Nephron progenitor cell (in vitro differentiated cells): ENCODE data around the gene LPCAT1.

Experiments used
- DNase-seq: peaks from one replicate; pipeline ENCODE4 v3.0.0; 2021
- H3K27ac Mint-ChIP-seq: 2 replicates; pipeline ENCODE4 v1.8.0; 2021; ENCODE audit warnings: mild to moderate bottlenecking, moderate library complexity, mixed read lengths
- H3K27me3 Mint-ChIP-seq: 2 replicates; pipeline ENCODE4 v1.8.0; 2021; ENCODE audit warnings: mild to moderate bottlenecking, low read depth, mixed read lengths; ENCODE audit not compliant: poor library complexity
- H3K36me3 Mint-ChIP-seq: 2 replicates; pipeline ENCODE4 v1.8.0; 2021; ENCODE audit warnings: low read depth, mixed read lengths
- H3K4me1 Mint-ChIP-seq: 2 replicates; pipeline ENCODE4 v1.8.0; 2021; ENCODE audit warnings: mixed read lengths
- H3K4me3 Mint-ChIP-seq: 2 replicates; pipeline ENCODE4 v1.8.0; 2021; ENCODE audit warnings: mild to moderate bottlenecking, moderate library complexity, mixed read lengths
- H3K9me3 Mint-ChIP-seq: 2 replicates; pipeline ENCODE4 v1.8.0; 2021; ENCODE audit warnings: mild to moderate bottlenecking, moderate library complexity, mixed read lengths
- TF ChIP-seq, protein P1 (sequence below): fragments of 200-600 bp; sonication (generic); IDR thresholded peaks from 2 replicates; pipeline ENCODE4 v1.5.0; 2021; ENCODE audit warnings: antibody characterized with exemption

LPCAT1 gene

DNA sequence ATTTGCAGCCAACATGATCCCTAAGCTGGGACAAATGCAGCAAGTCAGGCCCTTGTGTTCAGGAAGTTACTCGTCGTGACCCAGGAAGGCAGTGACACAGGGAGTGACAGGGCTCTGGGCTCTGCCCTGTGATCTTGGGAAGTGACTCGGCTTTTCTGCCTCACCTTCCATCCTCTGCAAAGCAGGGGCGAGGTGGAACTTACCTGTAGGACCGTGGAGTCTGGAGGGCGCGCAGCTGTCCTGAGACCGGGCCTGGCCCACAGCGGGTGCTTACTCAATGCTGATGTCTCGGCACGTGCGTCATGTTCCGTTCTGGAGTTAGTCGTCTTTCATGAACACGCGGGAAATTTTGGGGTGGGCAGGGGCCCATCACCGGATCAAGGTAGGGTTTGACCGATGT lies 22.8 kb upstream of the LPCAT1 start:
- Mint-ChIP-seq H3K9me3 (no peaks in the 10 kb centered on the region), H3K36me3 (no peaks in the 10 kb centered on the region), H3K4me3 (no peak overlapping the region), H3K27me3 (peaks cover 20% of the 10 kb centered on the region), H3K27ac (no peak overlapping the region), H3K4me1 (peaks cover 2% of the 10 kb centered on the region)
- TF ChIP-seq, protein P1, sequence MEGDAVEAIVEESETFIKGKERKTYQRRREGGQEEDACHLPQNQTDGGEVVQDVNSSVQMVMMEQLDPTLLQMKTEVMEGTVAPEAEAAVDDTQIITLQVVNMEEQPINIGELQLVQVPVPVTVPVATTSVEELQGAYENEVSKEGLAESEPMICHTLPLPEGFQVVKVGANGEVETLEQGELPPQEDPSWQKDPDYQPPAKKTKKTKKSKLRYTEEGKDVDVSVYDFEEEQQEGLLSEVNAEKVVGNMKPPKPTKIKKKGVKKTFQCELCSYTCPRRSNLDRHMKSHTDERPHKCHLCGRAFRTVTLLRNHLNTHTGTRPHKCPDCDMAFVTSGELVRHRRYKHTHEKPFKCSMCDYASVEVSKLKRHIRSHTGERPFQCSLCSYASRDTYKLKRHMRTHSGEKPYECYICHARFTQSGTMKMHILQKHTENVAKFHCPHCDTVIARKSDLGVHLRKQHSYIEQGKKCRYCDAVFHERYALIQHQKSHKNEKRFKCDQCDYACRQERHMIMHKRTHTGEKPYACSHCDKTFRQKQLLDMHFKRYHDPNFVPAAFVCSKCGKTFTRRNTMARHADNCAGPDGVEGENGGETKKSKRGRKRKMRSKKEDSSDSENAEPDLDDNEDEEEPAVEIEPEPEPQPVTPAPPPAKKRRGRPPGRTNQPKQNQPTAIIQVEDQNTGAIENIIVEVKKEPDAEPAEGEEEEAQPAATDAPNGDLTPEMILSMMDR = no peak
- DNase-seq = no peak

DNA sequence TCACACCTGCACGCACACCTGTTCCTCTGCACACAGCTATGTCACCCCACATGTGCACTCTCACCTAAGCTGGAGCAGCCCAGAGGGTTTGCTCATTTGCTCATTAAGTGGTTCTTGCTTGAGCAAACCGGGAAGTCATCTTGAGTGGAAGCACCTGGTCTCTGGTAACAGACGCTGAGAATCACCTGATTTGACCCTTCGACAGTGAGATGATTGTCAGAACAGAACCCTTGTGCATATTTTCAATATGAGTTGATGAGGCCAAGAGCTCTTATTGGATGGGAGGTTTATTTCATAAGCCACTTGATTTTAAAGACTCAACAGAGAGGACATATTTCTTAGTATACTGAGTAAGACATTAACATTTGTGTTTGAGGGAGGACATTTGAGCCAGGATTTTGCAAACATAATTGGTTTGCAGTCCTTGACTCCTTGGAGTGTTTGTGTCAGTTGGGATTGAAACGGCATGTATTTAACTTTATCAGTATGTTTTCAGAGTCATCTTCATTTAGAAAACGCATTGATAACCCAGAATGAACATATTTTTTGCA lies 22.1 kb upstream of the LPCAT1 start:
- Mint-ChIP-seq H3K9me3 (no peaks in the 10 kb centered on the region), H3K27ac (no peak overlapping the region), H3K4me3 (no peak overlapping the region), H3K4me1 (no peaks in the 10 kb centered on the region), H3K36me3 (no peaks in the 10 kb centered on the region), H3K27me3 (peaks cover 24% of the 10 kb centered on the region)
- no peak for DNase-seq
- TF ChIP-seq, protein P1 = no peak

DNA sequence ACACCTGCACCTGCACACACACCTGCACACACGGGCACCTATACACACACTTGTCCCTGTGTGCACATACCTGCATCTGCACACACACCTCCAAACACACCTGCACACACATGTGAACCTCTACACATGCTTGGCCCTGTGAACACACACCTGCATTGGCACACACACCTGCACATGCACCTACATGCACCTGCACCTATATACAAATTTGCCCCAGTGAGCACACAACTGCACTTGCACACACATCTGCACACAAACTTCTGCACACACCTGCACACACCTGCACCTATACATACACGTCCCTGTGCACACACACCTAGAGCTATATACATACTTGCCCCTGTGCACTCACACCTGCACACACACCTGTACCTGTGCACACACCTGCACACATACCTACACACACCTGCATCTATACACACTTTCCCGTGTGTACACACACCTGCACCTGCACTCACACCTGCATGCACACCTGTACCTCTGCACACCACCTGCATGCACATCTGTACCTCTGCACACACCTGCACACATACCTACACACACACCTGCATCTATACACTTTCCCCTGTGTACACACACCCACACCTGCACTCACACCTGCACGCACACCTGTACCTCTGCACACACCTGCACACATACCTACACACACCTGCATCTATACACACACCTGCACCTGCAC lies 21.5 kb upstream of the LPCAT1 start:
- Mint-ChIP-seq H3K36me3 (no peaks in the 10 kb centered on the region), H3K27me3 (peaks cover 24% of the 10 kb centered on the region), H3K4me1 (no peaks in the 10 kb centered on the region), H3K9me3 (peaks cover 4% of the 10 kb centered on the region), H3K4me3 (no peak overlapping the region), H3K27ac (no peak overlapping the region)
- DNase-seq = no peak
- TF ChIP-seq, protein P1 = no peak

DNA sequence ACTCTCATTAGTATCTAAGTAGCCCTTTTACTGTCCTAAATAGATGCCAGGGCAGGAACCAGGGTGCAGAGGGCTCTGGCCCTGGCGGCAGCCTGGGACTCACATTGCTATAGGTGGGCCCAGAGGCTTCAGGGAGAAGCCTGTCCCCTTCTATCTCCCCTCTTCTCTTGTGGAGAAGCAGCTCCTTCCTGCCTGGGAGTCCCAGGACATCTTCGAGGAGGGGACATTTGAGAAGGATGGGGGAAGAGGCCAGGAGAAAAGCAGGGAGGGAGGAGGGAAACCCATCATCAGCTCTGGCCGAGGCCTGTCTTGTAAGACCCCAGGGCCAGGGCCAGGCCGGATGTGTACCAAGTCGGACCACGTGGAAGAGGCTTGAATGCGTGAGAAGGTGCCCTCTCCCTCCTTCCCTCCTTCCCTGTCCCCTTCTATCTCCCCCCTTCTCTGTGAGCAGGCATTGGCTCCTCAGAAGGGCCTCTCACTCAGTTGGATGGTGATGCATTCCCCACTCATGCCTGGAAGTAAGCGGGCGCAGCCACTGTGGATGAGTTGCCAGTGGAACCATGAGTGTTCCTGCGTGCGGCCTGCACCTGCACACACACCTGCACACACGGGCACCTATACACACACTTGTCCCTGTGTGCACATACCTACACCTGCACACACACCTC lies 20.7 kb upstream of the LPCAT1 start:
- no peaks in the 10 kb centered on the region for H3K4me1 Mint-ChIP-seq
- H3K36me3 Mint-ChIP-seq = no peaks in the 10 kb centered on the region
- H3K9me3 Mint-ChIP-seq = peaks cover 4% of the 10 kb centered on the region
- DNase-seq = no peak
- peaks cover 21% of the 10 kb centered on the region for H3K27me3 Mint-ChIP-seq
- H3K4me3 Mint-ChIP-seq = no peak overlapping the region
- TF ChIP-seq, protein P1 = no peak
- H3K27ac Mint-ChIP-seq = no peak overlapping the region

DNA sequence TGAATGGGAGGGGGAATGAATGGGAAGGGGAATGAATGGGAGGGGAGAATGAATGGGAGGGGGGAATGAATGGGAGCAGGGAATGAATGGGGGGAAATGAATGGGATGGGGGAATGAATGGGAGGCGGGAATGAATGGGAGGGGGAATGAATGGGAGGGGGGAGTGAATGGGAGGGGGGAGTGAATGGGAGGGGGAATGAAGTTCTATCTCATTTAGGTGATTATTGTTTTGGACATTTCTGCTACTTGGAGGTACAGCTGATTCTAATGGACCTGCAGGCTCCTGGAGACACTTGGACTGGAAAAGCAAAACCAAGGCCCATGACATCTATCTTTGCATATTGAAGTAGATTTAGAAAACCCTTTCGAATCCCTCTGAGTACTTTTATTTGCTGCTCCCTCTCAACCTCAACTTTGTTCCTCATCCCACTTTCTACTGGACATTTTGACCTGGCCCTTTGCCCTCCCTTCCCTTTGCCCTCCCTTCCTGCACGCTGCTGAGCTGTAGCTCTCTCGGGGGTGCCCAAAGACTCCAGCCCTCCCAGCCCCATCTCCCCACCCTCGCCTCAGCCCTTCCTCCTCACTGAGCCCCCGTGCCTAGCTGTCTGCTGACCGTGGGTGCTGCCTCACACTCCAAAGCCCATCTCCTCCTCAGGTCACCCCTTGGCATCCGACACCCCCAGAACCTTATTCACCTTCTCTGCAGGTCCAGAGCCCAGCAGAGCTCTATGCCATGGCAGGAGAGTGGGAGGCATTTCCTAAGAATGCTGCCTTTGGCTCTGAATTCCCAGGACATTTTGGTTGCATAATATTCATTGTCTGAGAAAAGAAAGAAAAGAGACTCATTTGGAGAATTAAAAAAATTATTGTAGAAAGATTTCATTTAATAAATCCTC lies 19.9 kb upstream of the LPCAT1 start:
- no peaks in the 10 kb centered on the region for H3K4me1 Mint-ChIP-seq
- peaks cover 4% of the 10 kb centered on the region for H3K9me3 Mint-ChIP-seq
- no peak for DNase-seq
- TF ChIP-seq, protein P1 = no peak
- H3K27me3 Mint-ChIP-seq = peaks cover 22% of the 10 kb centered on the region
- H3K36me3 Mint-ChIP-seq = no peaks in the 10 kb centered on the region
- H3K27ac Mint-ChIP-seq = no peak overlapping the region
- H3K4me3 Mint-ChIP-seq = no peak overlapping the region
